ENCODE measurements around the gene CEP55. TPM values are rescaled to one million over a fixed set of nuclear protein-coding genes. Genes with fewer than 3 reads are reported as not detected.

Gene CEP55
- total and polyA plus RNA-seq, 11 donors = 0.19 to 7.3 (median 0.73) TPM; not detected in 5

DNA sequence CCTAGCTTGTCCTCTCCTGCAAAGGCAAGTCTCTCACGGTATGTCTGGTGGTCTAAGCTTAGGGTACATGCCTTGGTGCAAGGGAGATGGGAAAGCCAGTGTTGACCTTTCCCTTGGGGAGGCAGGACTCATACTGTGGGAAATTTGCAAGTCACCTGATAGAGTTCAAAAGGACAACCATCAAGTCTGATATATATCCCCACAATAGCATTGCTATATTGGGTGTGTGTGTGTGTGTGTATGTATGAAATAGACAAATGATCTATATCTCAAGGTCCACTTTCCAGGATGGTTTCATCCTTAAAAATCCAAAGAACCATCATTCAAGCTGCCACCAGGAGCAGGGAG is 57.9 kb downstream of the CEP55 start:
- TF ChIP-seq POLR2A (IDR thresholded peaks at IDR 0.05) = no peak
- TF ChIP-seq, protein P1, sequence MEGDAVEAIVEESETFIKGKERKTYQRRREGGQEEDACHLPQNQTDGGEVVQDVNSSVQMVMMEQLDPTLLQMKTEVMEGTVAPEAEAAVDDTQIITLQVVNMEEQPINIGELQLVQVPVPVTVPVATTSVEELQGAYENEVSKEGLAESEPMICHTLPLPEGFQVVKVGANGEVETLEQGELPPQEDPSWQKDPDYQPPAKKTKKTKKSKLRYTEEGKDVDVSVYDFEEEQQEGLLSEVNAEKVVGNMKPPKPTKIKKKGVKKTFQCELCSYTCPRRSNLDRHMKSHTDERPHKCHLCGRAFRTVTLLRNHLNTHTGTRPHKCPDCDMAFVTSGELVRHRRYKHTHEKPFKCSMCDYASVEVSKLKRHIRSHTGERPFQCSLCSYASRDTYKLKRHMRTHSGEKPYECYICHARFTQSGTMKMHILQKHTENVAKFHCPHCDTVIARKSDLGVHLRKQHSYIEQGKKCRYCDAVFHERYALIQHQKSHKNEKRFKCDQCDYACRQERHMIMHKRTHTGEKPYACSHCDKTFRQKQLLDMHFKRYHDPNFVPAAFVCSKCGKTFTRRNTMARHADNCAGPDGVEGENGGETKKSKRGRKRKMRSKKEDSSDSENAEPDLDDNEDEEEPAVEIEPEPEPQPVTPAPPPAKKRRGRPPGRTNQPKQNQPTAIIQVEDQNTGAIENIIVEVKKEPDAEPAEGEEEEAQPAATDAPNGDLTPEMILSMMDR (IDR thresholded peaks at IDR 0.05) = no peak
- H3K4me3 ChIP-seq = no peak overlapping the region
- ATAC-seq = no peak

GRCh38 chr10:93554760-93555432 is 58.5 kb downstream of the CEP55 start:
- no peaks in the 10 kb centered on the region for H3K9me3 ChIP-seq
- peak overlapping the region in 1 of 12 donors; percentile 62 for H3K27ac ChIP-seq
- ATAC-seq (peak in 3 of 4 donors; percentile 84 to 89 (median 89)), DNase-seq (peak; percentile 58 to 81 (median 61))
- WGBS, 4 donors = 37 to 46% (median 40%) methylated on average over 14 of the region's 14 CpGs
- no peaks in the 10 kb centered on the region for H3K36me3 ChIP-seq
- H3K4me1 ChIP-seq = peaks cover 0 to 21% (median 0%) of the 10 kb centered on the region in 12 donors
- intact Hi-C loops (cut with DNase I) = loop anchor here in 8 of 10 donors (2.0 to 10.0 kb wide), 6 partner anchors 120 to 262 kb away; no protein-coding TSS in a partner anchor
- no peak for TF ChIP-seq POLR2A (IDR thresholded peaks at IDR 0.05)
- TF ChIP-seq, protein P1 (IDR thresholded peaks at IDR 0.05) = peak; percentile 47 to 73 (median 60)
- H3K4me3 ChIP-seq = no peak overlapping the region
- no peaks in the 10 kb centered on the region for H3K27me3 ChIP-seq

More for the DNA sequence above, 57.9 kb downstream of the CEP55 start:
- no peaks in the 10 kb centered on the region for H3K9me3 ChIP-seq
- no peak overlapping the region for H3K27ac ChIP-seq
- H3K36me3 ChIP-seq = no peaks in the 10 kb centered on the region
- intact Hi-C loops (cut with DNase I) = loop anchor here in 7 of 10 donors (2.0 to 10.0 kb wide), 6 partner anchors 121 to 263 kb away; no protein-coding TSS in a partner anchor
- 75 to 100% (median 93%) methylated on average over 1 of the region's 1 CpG for WGBS, 4 donors
- no peak for DNase-seq
- no peaks in the 10 kb centered on the region for H3K27me3 ChIP-seq
- H3K4me1 ChIP-seq = peaks cover 0 to 21% (median 0%) of the 10 kb centered on the region in 12 donors

DNA sequence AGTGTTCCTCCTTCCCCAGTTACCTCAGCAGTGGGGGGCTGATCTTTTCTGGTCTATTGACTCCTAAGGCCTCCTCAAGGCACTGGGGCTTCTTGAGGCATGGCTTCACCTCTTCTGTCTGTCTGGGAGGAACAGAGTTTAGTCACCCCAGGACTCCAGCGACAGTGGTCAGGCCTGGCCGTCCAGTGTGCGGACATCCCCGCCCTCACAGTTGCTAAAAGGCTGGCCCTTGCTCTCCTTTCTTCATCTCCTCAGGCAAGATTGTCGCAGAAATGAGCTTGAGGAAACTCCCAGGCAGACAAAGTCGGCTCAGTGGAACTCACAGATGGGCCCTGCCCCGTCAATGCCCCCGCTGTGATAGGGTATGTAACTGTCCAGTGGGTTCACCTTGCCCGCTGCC is 63.1 kb downstream of the CEP55 start:
- intact Hi-C loops (cut with DNase I) = loop anchor here in 5 of 10 donors (5.0 to 10.0 kb wide), 4 partner anchors 115 to 255 kb away; no protein-coding TSS in a partner anchor

GRCh38 chr10:93560541-93560940 is 64.1 kb downstream of the CEP55 start:
- 82 to 96% (median 88%) methylated on average over 6 of the region's 6 CpGs for WGBS, 4 donors
- DNase-seq (no peak), ATAC-seq (no peak)
- no peak overlapping the region for H3K4me3 ChIP-seq
- H3K36me3 ChIP-seq = no peaks in the 10 kb centered on the region
- H3K9me3 ChIP-seq = no peaks in the 10 kb centered on the region
- TF ChIP-seq, protein P1 (IDR thresholded peaks at IDR 0.05) = no peak
- no peak for TF ChIP-seq POLR2A (IDR thresholded peaks at IDR 0.05)
- intact Hi-C loops (cut with DNase I) = no loop called here
- peaks cover 0 to 14% (median 0%) of the 10 kb centered on the region in 12 donors for H3K4me1 ChIP-seq
- H3K27ac ChIP-seq = no peak overlapping the region
- H3K27me3 ChIP-seq = peaks cover 0 to 12% (median 6%) of the 10 kb centered on the region in 9 donors

More for the DNA sequence above, 63.1 kb downstream of the CEP55 start:
- Histone ChIP-seq H3K27ac (no peak overlapping the region), H3K4me3 (no peak overlapping the region), H3K9me3 (no peaks in the 10 kb centered on the region), H3K36me3 (no peaks in the 10 kb centered on the region), H3K27me3 (peaks cover 0 to 5% (median 0%) of the 10 kb centered on the region in 9 donors), H3K4me1 (peaks cover 0 to 21% (median 0%) of the 10 kb centered on the region in 12 donors)
- DNase-seq = no peak
- WGBS, 4 donors = 90 to 93% (median 91%) methylated on average over 9 of the region's 9 CpGs
- TF ChIP-seq, protein P1 (IDR thresholded peaks at IDR 0.05) = no peak
- TF ChIP-seq POLR2A (IDR thresholded peaks at IDR 0.05) = no peak
- ATAC-seq = no peak
